Neural cell (in vitro differentiated cells): Measurements from ENCODE around the gene NRDC. TPM values are rescaled to one million over a fixed set of nuclear protein-coding genes. Genes with fewer than 3 reads are reported as not detected.

ENCODE experiments used
- H2AFZ ChIP-seq: fragments of 200-600, 300-800 bp; sonication (generic), shearing (Covaris generic); 2 replicates; pipeline ENCODE4 v1.6.0; 2014; ENCODE audit warnings: low read depth, mild to moderate bottlenecking, antibody characterized with exemption, low read length, moderate library complexity
- H3F3A ChIP-seq: fragments of 200-600 bp; shearing (Covaris generic); 2 replicates; pipeline ENCODE4 v1.6.1; 2016; ENCODE audit warnings: mild to moderate bottlenecking, moderate library complexity, mixed read lengths, antibody characterized with exemption, low read length; ENCODE audit not compliant: insufficient read depth, poor library complexity, severe bottlenecking
- H3K27ac ChIP-seq: fragments of 200-600, 300-800 bp; sonication (generic), shearing (Covaris generic); 2 replicates; pipeline ENCODE4 v1.5.1; 2014; ENCODE audit warnings: mild to moderate bottlenecking, low read length, moderate library complexity
- H3K27me3 ChIP-seq: fragments of 300-800, 200-600 bp; sonication (generic), shearing (Covaris generic); 2 replicates; pipeline ENCODE4 v1.6.0; 2014; ENCODE audit warnings: mild to moderate bottlenecking, low read depth, low read length, moderate library complexity; ENCODE audit not compliant: insufficient read depth
- H3K36me3 ChIP-seq: fragments of 300-800, 200-600 bp; sonication (generic), shearing (Covaris generic); 2 replicates; pipeline ENCODE4 v1.5.1; 2014; ENCODE audit warnings: mild to moderate bottlenecking, antibody characterized with exemption, low read length, moderate library complexity; ENCODE audit not compliant: insufficient read depth
- H3K4me2 ChIP-seq: fragments of 300-800, 200-600 bp; sonication (generic), shearing (Covaris generic); 2 replicates; pipeline ENCODE4 v1.6.0; 2014; ENCODE audit warnings: mild to moderate bottlenecking, low read length
- H3K4me3 ChIP-seq: fragments of 300-800, 200-600 bp; sonication (generic), shearing (Covaris generic); 2 replicates; pipeline ENCODE4 v1.5.1; 2014; ENCODE audit warnings: mild to moderate bottlenecking, low read length, moderate library complexity
- H3K79me2 ChIP-seq: fragments of 200-600 bp; shearing (Covaris generic); replicated peaks from 2 replicates; pipeline ENCODE4 v1.6.0; 2014; ENCODE audit warnings: mild to moderate bottlenecking, low read length, moderate library complexity; ENCODE audit not compliant: insufficient read depth
- H3K9ac ChIP-seq: fragments of 300-800, 200-600 bp; sonication (generic), shearing (Covaris generic); 2 replicates; pipeline ENCODE4 v1.6.1; 2016; ENCODE audit warnings: mild to moderate bottlenecking, low read length, mixed read lengths
- H3K9me2 ChIP-seq: fragments of 200-600 bp; shearing (Covaris generic); 2 replicates; pipeline ENCODE4 v1.6.1; 2016; ENCODE audit warnings: mild to moderate bottlenecking, low read length, mixed read lengths; ENCODE audit not compliant: insufficient read depth
- H3K9me3 ChIP-seq: fragments of 200-600, 300-800 bp; sonication (generic), shearing (Covaris generic); 2 replicates; pipeline ENCODE4 v1.6.1; 2016; ENCODE audit warnings: mild to moderate bottlenecking, mixed run types, low read length, moderate library complexity, mixed read lengths
- H4K20me1 ChIP-seq: fragments of 200-600 bp; shearing (Covaris generic); 2 replicates; pipeline ENCODE4 v1.6.1; 2016; ENCODE audit warnings: mild to moderate bottlenecking, mixed run types; ENCODE audit not compliant: insufficient read depth
- EP300 ChIP-seq: fragments of 450-650 bp; conservative IDR thresholded peaks from 2 replicates; pipeline ENCODE4 v1.6.1; 2014; ENCODE audit warnings: antibody characterized with exemption, mild to moderate bottlenecking, moderate library complexity; ENCODE audit not compliant: poor library complexity, severe bottlenecking
- EZH2 ChIP-seq: fragments of 200-600, 300-800 bp; shearing (Covaris generic), sonication (generic); IDR thresholded peaks from 2 replicates; pipeline ENCODE4 v1.6.1; 2014; ENCODE audit warnings: antibody characterized with exemption, low read length, borderline replicate concordance, mild to moderate bottlenecking; ENCODE audit not compliant: insufficient read depth, poor library complexity, severe bottlenecking
- MXI1 ChIP-seq: fragments of 450-650 bp; conservative IDR thresholded peaks from 2 replicates; pipeline ENCODE4 v1.6.1; 2014; ENCODE audit warnings: antibody characterized with exemption, mild to moderate bottlenecking; ENCODE audit not compliant: poor library complexity, severe bottlenecking
- POLR2AphosphoS5 ChIP-seq: IDR thresholded peaks from 2 replicates; pipeline ENCODE4 v1.6.1; 2012
- RAD21 ChIP-seq: fragments of 450-650 bp; conservative IDR thresholded peaks from 2 replicates; pipeline ENCODE4 v1.6.1; 2014; ENCODE audit warnings: antibody characterized with exemption, mild to moderate bottlenecking, moderate library complexity
- SMC3 ChIP-seq: fragments of 450-650 bp; conservative IDR thresholded peaks from 2 replicates; pipeline ENCODE4 v1.6.1; 2014; ENCODE audit warnings: antibody characterized with exemption, mild to moderate bottlenecking, moderate library complexity; ENCODE audit not compliant: poor library complexity
- TAF1 ChIP-seq: IDR thresholded peaks from 2 replicates; pipeline ENCODE4 v1.6.1; 2012; ENCODE audit warnings: low read depth
- polyA plus RNA-seq: library from polyadenylated mRNA; depleted of rRNA; stranded (reverse); fragments of >200 nt; gene quantifications from 2 replicates; pipeline ENCODE4 v1.2.3, GENCODE V29; 2014
- TF ChIP-seq, protein P1 (sequence below): fragments of 450-650 bp; IDR thresholded peaks from 2 replicates; pipeline ENCODE4 v1.5.1; 2014; ENCODE audit warnings: antibody characterized with exemption, mild to moderate bottlenecking, moderate library complexity; ENCODE audit not compliant: poor library complexity, severe bottlenecking
- TF ChIP-seq, protein P2 (sequence below): IDR thresholded peaks from 2 replicates; pipeline ENCODE4 v1.6.1; 2012; ENCODE audit warnings: borderline replicate concordance

Gene NRDC
- polyA plus RNA-seq, 1 donor from 2014 or later, result 114 TPM

DNA sequence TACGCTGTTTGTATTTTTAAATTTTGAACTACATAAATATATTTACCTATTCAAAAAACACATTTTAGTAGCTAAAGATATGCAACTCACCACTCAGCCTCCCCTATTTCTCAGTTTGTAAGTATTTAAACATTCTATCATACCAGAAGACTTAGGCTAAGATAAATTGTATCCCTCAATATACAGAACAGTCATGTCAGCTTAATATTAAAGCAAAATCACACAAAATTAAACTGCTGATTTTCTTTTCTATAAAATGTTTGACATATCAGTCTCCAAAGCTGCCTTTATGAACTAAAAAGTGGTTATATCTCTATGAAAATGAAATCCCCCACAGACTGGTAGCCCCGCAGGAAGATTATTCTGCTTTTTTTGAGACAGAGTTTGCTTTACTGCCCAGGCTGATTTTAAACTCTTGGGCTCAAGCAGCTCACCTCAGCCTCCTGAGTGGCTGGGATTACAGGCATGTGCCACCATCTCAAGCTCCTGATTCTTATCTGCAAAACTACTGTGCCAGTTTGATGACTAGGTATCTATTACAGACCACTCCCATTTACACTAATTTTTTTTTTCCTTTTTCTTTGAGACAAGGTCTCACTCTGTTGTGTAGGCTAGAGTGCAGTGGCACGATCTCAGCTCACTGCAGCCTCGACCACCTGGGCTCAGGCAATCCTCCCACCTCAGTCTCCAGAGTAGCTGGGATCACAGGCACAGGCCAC is 37.6 kb downstream of the NRDC start:
- TF ChIP-seq SMC3 (no peak), EZH2 (no peak), RAD21 (no peak), EP300 (no peak), TAF1 (no peak), MXI1 (no peak), POLR2AphosphoS5 (no peak)
- TF ChIP-seq, protein P1, sequence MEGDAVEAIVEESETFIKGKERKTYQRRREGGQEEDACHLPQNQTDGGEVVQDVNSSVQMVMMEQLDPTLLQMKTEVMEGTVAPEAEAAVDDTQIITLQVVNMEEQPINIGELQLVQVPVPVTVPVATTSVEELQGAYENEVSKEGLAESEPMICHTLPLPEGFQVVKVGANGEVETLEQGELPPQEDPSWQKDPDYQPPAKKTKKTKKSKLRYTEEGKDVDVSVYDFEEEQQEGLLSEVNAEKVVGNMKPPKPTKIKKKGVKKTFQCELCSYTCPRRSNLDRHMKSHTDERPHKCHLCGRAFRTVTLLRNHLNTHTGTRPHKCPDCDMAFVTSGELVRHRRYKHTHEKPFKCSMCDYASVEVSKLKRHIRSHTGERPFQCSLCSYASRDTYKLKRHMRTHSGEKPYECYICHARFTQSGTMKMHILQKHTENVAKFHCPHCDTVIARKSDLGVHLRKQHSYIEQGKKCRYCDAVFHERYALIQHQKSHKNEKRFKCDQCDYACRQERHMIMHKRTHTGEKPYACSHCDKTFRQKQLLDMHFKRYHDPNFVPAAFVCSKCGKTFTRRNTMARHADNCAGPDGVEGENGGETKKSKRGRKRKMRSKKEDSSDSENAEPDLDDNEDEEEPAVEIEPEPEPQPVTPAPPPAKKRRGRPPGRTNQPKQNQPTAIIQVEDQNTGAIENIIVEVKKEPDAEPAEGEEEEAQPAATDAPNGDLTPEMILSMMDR, result no peak
- TF ChIP-seq, protein P2, sequence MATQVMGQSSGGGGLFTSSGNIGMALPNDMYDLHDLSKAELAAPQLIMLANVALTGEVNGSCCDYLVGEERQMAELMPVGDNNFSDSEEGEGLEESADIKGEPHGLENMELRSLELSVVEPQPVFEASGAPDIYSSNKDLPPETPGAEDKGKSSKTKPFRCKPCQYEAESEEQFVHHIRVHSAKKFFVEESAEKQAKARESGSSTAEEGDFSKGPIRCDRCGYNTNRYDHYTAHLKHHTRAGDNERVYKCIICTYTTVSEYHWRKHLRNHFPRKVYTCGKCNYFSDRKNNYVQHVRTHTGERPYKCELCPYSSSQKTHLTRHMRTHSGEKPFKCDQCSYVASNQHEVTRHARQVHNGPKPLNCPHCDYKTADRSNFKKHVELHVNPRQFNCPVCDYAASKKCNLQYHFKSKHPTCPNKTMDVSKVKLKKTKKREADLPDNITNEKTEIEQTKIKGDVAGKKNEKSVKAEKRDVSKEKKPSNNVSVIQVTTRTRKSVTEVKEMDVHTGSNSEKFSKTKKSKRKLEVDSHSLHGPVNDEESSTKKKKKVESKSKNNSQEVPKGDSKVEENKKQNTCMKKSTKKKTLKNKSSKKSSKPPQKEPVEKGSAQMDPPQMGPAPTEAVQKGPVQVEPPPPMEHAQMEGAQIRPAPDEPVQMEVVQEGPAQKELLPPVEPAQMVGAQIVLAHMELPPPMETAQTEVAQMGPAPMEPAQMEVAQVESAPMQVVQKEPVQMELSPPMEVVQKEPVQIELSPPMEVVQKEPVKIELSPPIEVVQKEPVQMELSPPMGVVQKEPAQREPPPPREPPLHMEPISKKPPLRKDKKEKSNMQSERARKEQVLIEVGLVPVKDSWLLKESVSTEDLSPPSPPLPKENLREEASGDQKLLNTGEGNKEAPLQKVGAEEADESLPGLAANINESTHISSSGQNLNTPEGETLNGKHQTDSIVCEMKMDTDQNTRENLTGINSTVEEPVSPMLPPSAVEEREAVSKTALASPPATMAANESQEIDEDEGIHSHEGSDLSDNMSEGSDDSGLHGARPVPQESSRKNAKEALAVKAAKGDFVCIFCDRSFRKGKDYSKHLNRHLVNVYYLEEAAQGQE, result no peak
- no peak overlapping the region for H3K4me2 ChIP-seq
- no peaks in the 10 kb centered on the region for H3K36me3 ChIP-seq
- no peak overlapping the region for H3K9ac ChIP-seq
- H3K27ac ChIP-seq, result no peak overlapping the region
- no peaks in the 10 kb centered on the region for H3F3A ChIP-seq
- H3K27me3 ChIP-seq, result no peaks in the 10 kb centered on the region
- no peak overlapping the region for H2AFZ ChIP-seq
- H3K9me2 ChIP-seq, result no peaks in the 10 kb centered on the region
- H3K79me2 ChIP-seq, result no peaks in the 10 kb centered on the region
- no peaks in the 10 kb centered on the region for H4K20me1 ChIP-seq
- H3K4me3 ChIP-seq, result no peak overlapping the region
- no peaks in the 10 kb centered on the region for H3K9me3 ChIP-seq

GRCh38 chr1:51840182-51840581 is 38.3 kb downstream of the NRDC start:
- no peak overlapping the region for H2AFZ ChIP-seq
- H3K9me3 ChIP-seq, result no peaks in the 10 kb centered on the region
- no peaks in the 10 kb centered on the region for H4K20me1 ChIP-seq
- H3K27me3 ChIP-seq, result no peaks in the 10 kb centered on the region
- no peak overlapping the region for H3K4me2 ChIP-seq
- no peaks in the 10 kb centered on the region for H3K36me3 ChIP-seq
- no peak overlapping the region for H3K9ac ChIP-seq
- TF ChIP-seq EZH2, result no peak
- H3F3A ChIP-seq, result no peaks in the 10 kb centered on the region
- no peaks in the 10 kb centered on the region for H3K9me2 ChIP-seq
- H3K79me2 ChIP-seq, result no peaks in the 10 kb centered on the region
- H3K27ac ChIP-seq, result no peak overlapping the region
- H3K4me3 ChIP-seq, result no peak overlapping the region
